HEK293 (cell line): ENCODE data around the gene WDPCP.

Experiments
- CTCF ChIA-PET: fragments of 350-600 bp; formaldehyde crosslinking; extraction: SDS; loops from one replicate; lab custom pipeline; 2021; ENCODE audit warnings: antibody characterized with exemption; lab: Yijun Ruan, JAX
- POLR2A ChIA-PET: fragments of 300-600 bp; formaldehyde crosslinking; extraction: SDS; loops from one replicate; lab custom pipeline; 2020; ENCODE audit warnings: antibody characterized with exemption, inconsistent platforms; lab: Yijun Ruan, JAX
- H3K27ac ChIP-seq: fragments of 200-500 bp; sonication (Bioruptor generic); 2 replicates; pipeline ENCODE4 v1.5.1; 2014; ENCODE audit warnings: low read depth, low read length, control low read depth, inconsistent platforms; ENCODE audit errors: extremely low read depth
- H3K36me3 ChIP-seq, 2 experiments: fragments of 200-500 bp in 1 of 2; sonication (Bioruptor generic) in 1 of 2; 1 replicate in 1 of 2; 2 replicates in 1 of 2; pipeline ENCODE4 v1.5.1; 2014 to 2017; ENCODE audit warnings: inconsistent platforms in 2 of 2, low read length in 2 of 2; ENCODE audit not compliant: control insufficient read depth in 2 of 2, insufficient read depth in 1 of 2
- H3K4me1 ChIP-seq: fragments of 200-500 bp; sonication (Bioruptor generic); 2 replicates; pipeline ENCODE4 v1.5.1; 2014; ENCODE audit warnings: mild to moderate bottlenecking, low read length, inconsistent platforms; ENCODE audit not compliant: control insufficient read depth, insufficient read depth
- H3K4me3 ChIP-seq: 2 replicates; pipeline ENCODE4 v1.5.1; 2011; ENCODE audit warnings: low read depth, mild to moderate bottlenecking, control low read depth, low read length, moderate library complexity
- H3K9me3 ChIP-seq: fragments of 200-500 bp; sonication (Bioruptor generic); 2 replicates; pipeline ENCODE4 v1.5.1; 2014; ENCODE audit warnings: low read depth, low read length, inconsistent platforms; ENCODE audit not compliant: control insufficient read depth, insufficient read depth
- GLIS1 ChIP-seq: fragments of 450-650 bp; formaldehyde crosslinking; IDR thresholded peaks from 2 replicates; pipeline ENCODE4 v1.5.1; 2016; ENCODE audit warnings: missing biosample characterization, missing genetic modification characterization
- KLF17 ChIP-seq: fragments of 450-650 bp; formaldehyde crosslinking; IDR thresholded peaks from 2 replicates; pipeline ENCODE4 v1.5.1; 2016; ENCODE audit warnings: missing biosample characterization, missing genetic modification characterization
- PRDM2 ChIP-seq: fragments of 450-650 bp; formaldehyde crosslinking; IDR thresholded peaks from 2 replicates; pipeline ENCODE4 v1.5.1; 2016; ENCODE audit warnings: missing biosample characterization, missing genetic modification characterization, borderline replicate concordance
- REPIN1 ChIP-seq: fragments of 450-650 bp; formaldehyde crosslinking; IDR thresholded peaks from 2 replicates; pipeline ENCODE4 v1.5.1; 2017; ENCODE audit warnings: missing biosample characterization, missing genetic modification characterization, low read depth
- SP2 ChIP-seq: fragments of 450-650 bp; formaldehyde crosslinking; IDR thresholded peaks from 2 replicates; pipeline ENCODE4 v1.5.1; 2016; ENCODE audit warnings: missing biosample characterization, missing genetic modification characterization
- SP7 ChIP-seq: fragments of 450-650 bp; formaldehyde crosslinking; IDR thresholded peaks from 2 replicates; pipeline ENCODE4 v1.5.1; 2016; ENCODE audit warnings: missing biosample characterization, missing genetic modification characterization
- ZFP3 ChIP-seq: fragments of 450-650 bp; formaldehyde crosslinking; IDR thresholded peaks from 2 replicates; pipeline ENCODE4 v1.5.1; 2016; ENCODE audit warnings: low read depth, missing biosample characterization, missing genetic modification characterization
- ZNF114 ChIP-seq: fragments of 450-650 bp; formaldehyde crosslinking; IDR thresholded peaks from 2 replicates; pipeline ENCODE4 v1.5.0; 2017; ENCODE audit warnings: missing biosample characterization, missing genetic modification characterization
- ZNF239 ChIP-seq: fragments of 450-650 bp; formaldehyde crosslinking; IDR thresholded peaks from 2 replicates; pipeline ENCODE4 v1.5.1; 2016; ENCODE audit warnings: missing biosample characterization, missing genetic modification characterization
- ZNF280C ChIP-seq: fragments of 450-650 bp; formaldehyde crosslinking; IDR thresholded peaks from 2 replicates; pipeline ENCODE4 v1.5.1; 2016; ENCODE audit warnings: missing biosample characterization, missing genetic modification characterization
- ZNF292 ChIP-seq: fragments of 450-650 bp; formaldehyde crosslinking; IDR thresholded peaks from 2 replicates; pipeline ENCODE4 v1.5.1; 2016; ENCODE audit warnings: low read depth, missing biosample characterization, missing genetic modification characterization, borderline replicate concordance
- ZNF350 ChIP-seq: fragments of 450-650 bp; formaldehyde crosslinking; IDR thresholded peaks from 2 replicates; pipeline ENCODE4 v1.5.0; 2017; ENCODE audit warnings: missing biosample characterization, mild to moderate bottlenecking, missing genetic modification characterization
- ZNF449 ChIP-seq: fragments of 450-650 bp; formaldehyde crosslinking; IDR thresholded peaks from 2 replicates; pipeline ENCODE4 v1.5.1; 2017; ENCODE audit warnings: missing biosample characterization, mild to moderate bottlenecking, missing genetic modification characterization, moderate library complexity
- ZNF473 ChIP-seq: fragments of 450-650 bp; formaldehyde crosslinking; IDR thresholded peaks from 2 replicates; pipeline ENCODE4 v1.5.1; 2017; ENCODE audit warnings: missing biosample characterization, missing genetic modification characterization
- ZNF548 ChIP-seq: fragments of 450-650 bp; formaldehyde crosslinking; IDR thresholded peaks from 2 replicates; pipeline ENCODE4 v1.5.1; 2016; ENCODE audit warnings: missing biosample characterization, missing genetic modification characterization
- ZNF623 ChIP-seq: fragments of 450-650 bp; formaldehyde crosslinking; IDR thresholded peaks from 2 replicates; pipeline ENCODE4 v1.5.1; 2016; ENCODE audit warnings: missing biosample characterization, missing genetic modification characterization
- ZNF629 ChIP-seq: fragments of 450-650 bp; formaldehyde crosslinking; IDR thresholded peaks from 2 replicates; pipeline ENCODE4 v1.5.1; 2017; ENCODE audit warnings: missing biosample characterization, missing genetic modification characterization
- ZNF747 ChIP-seq: fragments of 450-650 bp; formaldehyde crosslinking; IDR thresholded peaks from 2 replicates; pipeline ENCODE4 v1.5.1; 2016; ENCODE audit warnings: missing biosample characterization, missing genetic modification characterization
- TF ChIP-seq, protein P1 (sequence below): fragments of 450-650 bp; formaldehyde crosslinking; IDR thresholded peaks from 2 replicates; pipeline ENCODE4 v1.5.1; 2016; ENCODE audit warnings: missing biosample characterization, missing genetic modification characterization

WDPCP gene

DNA sequence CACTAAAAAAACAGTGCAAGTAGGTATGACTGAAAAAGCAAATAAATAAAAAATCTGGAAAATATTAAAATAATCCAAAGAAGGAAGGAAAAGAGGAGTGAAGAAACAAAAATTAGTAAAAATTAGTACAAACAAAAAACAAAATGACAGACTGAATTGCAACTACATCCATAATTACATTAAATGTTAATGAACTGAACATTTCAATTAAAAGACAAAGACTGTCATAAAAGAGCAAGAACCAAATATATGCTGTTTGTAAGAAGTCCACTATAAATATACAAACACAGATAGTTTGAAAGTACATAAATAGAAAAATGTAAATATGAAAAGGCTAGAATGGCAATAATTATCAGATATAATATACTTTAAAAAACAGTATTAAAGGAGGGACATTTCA, 267.6 kb downstream of the WDPCP start:
- no peak for TF ChIP-seq ZFP3 (tag by site-specific recombination)
- TF ChIP-seq REPIN1 (tag by site-specific recombination) = no peak
- no peak for TF ChIP-seq ZNF350 (tag by site-specific recombination)
- TF ChIP-seq ZNF629 (tag by site-specific recombination) = no peak
- TF ChIP-seq SP2 (tag by site-specific recombination) = no peak
- TF ChIP-seq ZNF280C (tag by site-specific recombination) = no peak
- TF ChIP-seq, protein P1, sequence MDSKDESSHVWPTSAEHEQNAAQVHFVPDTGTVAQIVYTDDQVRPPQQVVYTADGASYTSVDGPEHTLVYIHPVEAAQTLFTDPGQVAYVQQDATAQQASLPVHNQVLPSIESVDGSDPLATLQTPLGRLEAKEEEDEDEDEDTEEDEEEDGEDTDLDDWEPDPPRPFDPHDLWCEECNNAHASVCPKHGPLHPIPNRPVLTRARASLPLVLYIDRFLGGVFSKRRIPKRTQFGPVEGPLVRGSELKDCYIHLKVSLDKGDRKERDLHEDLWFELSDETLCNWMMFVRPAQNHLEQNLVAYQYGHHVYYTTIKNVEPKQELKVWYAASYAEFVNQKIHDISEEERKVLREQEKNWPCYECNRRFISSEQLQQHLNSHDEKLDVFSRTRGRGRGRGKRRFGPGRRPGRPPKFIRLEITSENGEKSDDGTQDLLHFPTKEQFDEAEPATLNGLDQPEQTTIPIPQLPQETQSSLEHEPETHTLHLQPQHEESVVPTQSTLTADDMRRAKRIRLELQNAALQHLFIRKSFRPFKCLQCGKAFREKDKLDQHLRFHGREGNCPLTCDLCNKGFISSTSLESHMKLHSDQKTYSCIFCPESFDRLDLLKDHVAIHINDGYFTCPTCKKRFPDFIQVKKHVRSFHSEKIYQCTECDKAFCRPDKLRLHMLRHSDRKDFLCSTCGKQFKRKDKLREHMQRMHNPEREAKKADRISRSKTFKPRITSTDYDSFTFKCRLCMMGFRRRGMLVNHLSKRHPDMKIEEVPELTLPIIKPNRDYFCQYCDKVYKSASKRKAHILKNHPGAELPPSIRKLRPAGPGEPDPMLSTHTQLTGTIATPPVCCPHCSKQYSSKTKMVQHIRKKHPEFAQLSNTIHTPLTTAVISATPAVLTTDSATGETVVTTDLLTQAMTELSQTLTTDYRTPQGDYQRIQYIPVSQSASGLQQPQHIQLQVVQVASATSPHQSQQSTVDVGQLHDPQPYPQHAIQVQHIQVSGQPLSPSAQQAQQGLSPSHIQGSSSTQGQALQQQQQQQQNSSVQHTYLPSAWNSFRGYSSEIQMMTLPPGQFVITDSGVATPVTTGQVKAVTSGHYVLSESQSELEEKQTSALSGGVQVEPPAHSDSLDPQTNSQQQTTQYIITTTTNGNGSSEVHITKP (tag by site-specific recombination) = no peak
- no peak for TF ChIP-seq ZNF239
- TF ChIP-seq GLIS1 (tag by site-specific recombination) = no peak
- TF ChIP-seq ZNF548 (tag by site-specific recombination) = no peak
- no peak for TF ChIP-seq ZNF623
- no peak for TF ChIP-seq ZNF747 (tag by site-specific recombination)
- TF ChIP-seq KLF17 (tag by site-specific recombination) = no peak
- TF ChIP-seq ZNF114 (tag by site-specific recombination) = no peak
- no peak for TF ChIP-seq SP7 (tag by site-specific recombination)
- no peak for TF ChIP-seq ZNF473 (tag by site-specific recombination)
- no peak for TF ChIP-seq ZNF449
- TF ChIP-seq ZNF292 (tag by site-specific recombination) = no peak
- no peak for TF ChIP-seq PRDM2 (tag by site-specific recombination)
- CTCF ChIA-PET = no interaction called here
- Histone ChIP-seq H3K36me3 (no peaks in the 10 kb centered on the region; a peak in 1 of 3 replicates), H3K4me3 (no peak overlapping the region), H3K9me3 (no peaks in the 10 kb centered on the region), H3K27ac (no peak overlapping the region), H3K4me1 (no peaks in the 10 kb centered on the region)
- POLR2A ChIA-PET = no interaction called here
